Endothelial cell of umbilical vein (primary cell): ENCODE measurements around the gene SRGAP1. TPM values are rescaled to one million over a fixed set of nuclear protein-coding genes. Genes with fewer than 3 reads are reported as not detected.

Experiments used
- BruUV-seq: library from RNA; stranded (reverse); fragments of 400-500 nt; replicated peaks from 2 replicates; lab custom pipeline; 2021; lab: Mats Ljungman, UMichigan
- CTCF ChIA-PET: fragments of 300-600, 350-600 bp; sonication (Branson Sonifier 250); formaldehyde crosslinking; loops from one replicate; lab custom pipeline; 2021; ENCODE audit warnings: antibody characterized with exemption, inconsistent platforms; lab: Charles Lee
- POLR2A ChIA-PET: fragments of 300-600, 350-600 bp; sonication (Branson Sonifier 250); formaldehyde crosslinking; loops from one replicate; lab custom pipeline; 2021; ENCODE audit warnings: antibody characterized with exemption, inconsistent platforms; lab: Charles Lee
- DNase-seq: peaks from one replicate; pipeline ENCODE4 v3.0.0-alpha.2; 2011; ENCODE audit warnings: low read depth, low spot score
- FAIRE-seq: peaks from 2 replicates; lab custom pipeline; 2011; peaks lifted over from hg19 to GRCh38; lab: Jason Lieb, UNC
- H2AFZ ChIP-seq: 2 replicates; pipeline ENCODE4 v1.6.0; 2012; ENCODE audit warnings: low read depth, low read length, control low read depth, inconsistent platforms
- H3K27ac ChIP-seq: 2 replicates; pipeline ENCODE4 v1.5.1; 2011; ENCODE audit warnings: low read depth, mild to moderate bottlenecking, control low read depth, low read length, moderate library complexity; ENCODE audit not compliant: insufficient read depth
- H3K27me3 ChIP-seq, 2 experiments: 2 replicates each; pipeline versions ENCODE4 v1.6.0 to v1.6.1; 2011; ENCODE audit warnings: low read length in 2 of 2, mixed read lengths in 1 of 2; ENCODE audit not compliant: control insufficient read depth in 2 of 2, insufficient read depth in 2 of 2
- H3K36me3 ChIP-seq, 2 experiments: 2 replicates in 1 of 2; 3 replicates in 1 of 2; pipeline ENCODE4 v1.5.1; 2011; ENCODE audit warnings: low read length in 2 of 2, mild to moderate bottlenecking in 1 of 2, moderate library complexity in 1 of 2; ENCODE audit not compliant: control insufficient read depth in 2 of 2, insufficient read depth in 2 of 2; ENCODE audit errors: extremely low read depth in 1 of 2
- H3K4me1 ChIP-seq: 3 replicates; pipeline ENCODE4 v1.5.1; 2011; ENCODE audit warnings: mild to moderate bottlenecking, low read length; ENCODE audit not compliant: control insufficient read depth, insufficient read depth; ENCODE audit errors: extremely low read depth
- H3K4me2 ChIP-seq: 2 replicates; pipeline ENCODE4 v1.6.1; 2011; ENCODE audit warnings: low read length, control low read depth, mixed read lengths; ENCODE audit not compliant: insufficient read depth
- H3K4me3 ChIP-seq, 3 experiments: fragments of 200-600 bp in 1 of 3; sonication (generic), shearing (Covaris generic) in 1 of 3; replicated peaks in 1 of 3; 2 replicates each; pipeline ENCODE4 v1.5.1; 2011 to 2016; ENCODE audit warnings: control low read depth in 3 of 3, low read length in 3 of 3, mild to moderate bottlenecking in 2 of 3, inconsistent platforms in 1 of 3, low read depth in 1 of 3, moderate library complexity in 1 of 3; ENCODE audit not compliant: insufficient read depth in 1 of 3
- H3K79me2 ChIP-seq: 2 replicates; pipeline ENCODE4 v1.6.0; 2012; ENCODE audit warnings: low read length, inconsistent platforms; ENCODE audit not compliant: control insufficient read depth, insufficient read depth
- H3K9ac ChIP-seq: replicated peaks from 2 replicates; pipeline ENCODE3; 2011; ENCODE audit warnings: low read length, control low read depth; ENCODE audit not compliant: insufficient read depth; ENCODE audit errors: extremely low read depth
- H3K9me1 ChIP-seq: replicated peaks from 3 replicates; pipeline ENCODE4 v1.6.0; 2011; ENCODE audit warnings: mild to moderate bottlenecking, low read length; ENCODE audit not compliant: control insufficient read depth, insufficient read depth; ENCODE audit errors: extremely low read depth
- H3K9me3 ChIP-seq: replicated peaks from 2 replicates; pipeline ENCODE4 v1.5.1; 2012; ENCODE audit warnings: low read length, inconsistent platforms; ENCODE audit not compliant: control insufficient read depth, insufficient read depth
- H4K20me1 ChIP-seq: replicated peaks from 2 replicates; pipeline ENCODE3; 2011; ENCODE audit warnings: mild to moderate bottlenecking, low read length; ENCODE audit not compliant: control insufficient read depth, insufficient read depth; ENCODE audit errors: extremely low read depth
- CTCF ChIP-seq, 2 donors: IDR thresholded peaks; 1 replicate in 1 of 2; 2 replicates in 1 of 2; pipeline ENCODE4 v1.5.1; 2011; ENCODE audit warnings: low read length in 2 of 2, mild to moderate bottlenecking in 2 of 2, moderate library complexity in 2 of 2, control low read depth in 1 of 2, inconsistent platforms in 1 of 2, low read depth in 1 of 2; ENCODE audit not compliant: insufficient read depth in 1 of 2; ENCODE audit errors: extremely low read depth in 1 of 2
- EZH2 ChIP-seq: IDR thresholded peaks from 2 replicates; pipeline ENCODE4 v1.6.1; 2012; ENCODE audit warnings: borderline replicate concordance, low read depth, mild to moderate bottlenecking, moderate library complexity, low read length, inconsistent platforms; ENCODE audit not compliant: severe bottlenecking
- FOS ChIP-seq: IDR thresholded peaks from 2 replicates; pipeline ENCODE4 v1.6.1; 2011; ENCODE audit warnings: mild to moderate bottlenecking, low read length, moderate library complexity, borderline replicate concordance; ENCODE audit not compliant: insufficient read depth
- GATA2 ChIP-seq: IDR thresholded peaks from 2 replicates; pipeline ENCODE4 v1.7.0; 2011; ENCODE audit warnings: low read depth, mild to moderate bottlenecking, moderate library complexity, mixed read lengths, low read length; ENCODE audit not compliant: insufficient read length, insufficient read depth
- JUN ChIP-seq: IDR thresholded peaks from 2 replicates; pipeline ENCODE4 v1.6.1; 2011; ENCODE audit warnings: borderline replicate concordance, low read depth; ENCODE audit not compliant: insufficient read length, insufficient read depth
- MYC ChIP-seq: IDR thresholded peaks from one replicate; pipeline ENCODE4 v1.6.1; 2011; ENCODE audit warnings: mild to moderate bottlenecking, low read depth, low read length
- POLR2A ChIP-seq: IDR thresholded peaks from 2 replicates; pipeline ENCODE4 v1.6.1; 2012; ENCODE audit warnings: low read depth, mild to moderate bottlenecking, control low read depth, low read length
- POLR2AphosphoS5 ChIP-seq: IDR thresholded peaks from 2 replicates; pipeline ENCODE4 v1.6.1; 2012; ENCODE audit warnings: low read depth, mild to moderate bottlenecking, control low read depth, low read length, moderate library complexity; ENCODE audit not compliant: insufficient read depth
- dilution Hi-C: fragments of 300-500 bp; cut with MboI; formaldehyde crosslinking; loops from one replicate; pipeline ENCODE4 v1.15.0; 2019; ENCODE audit warnings: low sequenced_read_pairs; ENCODE audit not compliant: extremely low pct_ligation_motif_present
- intact Hi-C: fragments of 100-400 bp; cut with micrococcal nuclease; formaldehyde crosslinking; loops from one replicate; pipeline ENCODE4 v1.10.0; 2022
- polyA plus RNA-seq, 4 experiments: library from polyadenylated mRNA; depleted of rRNA in 3 of 4; stranded (reverse) in 3 of 4; unstranded in 1 of 4; fragments of >200 nt; gene quantifications; 2 replicates each; pipeline versions ENCODE4 v1.2.1 to v1.2.3, GENCODE V29; 2011 to 2012; ENCODE audit warnings: missing spikeins in 1 of 4
- total RNA-seq: library from RNA; stranded (reverse); gene quantifications from 2 replicates; pipeline ENCODE4 v1.2.3, GENCODE V29; 2021
- TF ChIP-seq, protein P1 (sequence below): IDR thresholded peaks from 2 replicates; pipeline ENCODE4 v1.6.1; 2011; ENCODE audit not compliant: insufficient read depth, insufficient read length

The SRGAP1 gene
- total and polyA plus RNA-seq, 2 donors (not counting 3 experiments of a cell fraction or from before 2014, with no cell fraction given): 4.9 to 16.3 TPM

GRCh38 chr12:64044191-64044590 is 199.7 kb downstream of the SRGAP1 start:
- TF ChIP-seq POLR2AphosphoS5 (no peak), POLR2A (no peak), JUN (no peak)
- ChIA-PET POLR2A (no interaction called here), CTCF (interaction anchor here (1.2 kb wide), 1 partner anchor 199 kb away, joined by 3 read pairs; the partner anchor contains the start of gene SRGAP1)
- no peaks in the 10 kb centered on the region for H3K27me3 ChIP-seq
- H3K27ac ChIP-seq: no peak overlapping the region
- H3K36me3 ChIP-seq: no peaks in the 10 kb centered on the region
- intact Hi-C loops (no loop called here), dilution Hi-C loops (no loop called here)
- no TSS peak for BruUV-seq
- no peak for DNase-seq
- no peaks in the 10 kb centered on the region for H3K9me3 ChIP-seq
- H3K9me1 ChIP-seq: no peaks in the 10 kb centered on the region
- H2AFZ ChIP-seq: no peak overlapping the region
- peaks cover 7% of the 10 kb centered on the region for H3K4me1 ChIP-seq
- FAIRE-seq: no peak
- no peak overlapping the region for H3K4me3 ChIP-seq
- H4K20me1 ChIP-seq: no peaks in the 10 kb centered on the region
- no peaks in the 10 kb centered on the region for H3K79me2 ChIP-seq
- H3K4me2 ChIP-seq: no peak overlapping the region
- no peak overlapping the region for H3K9ac ChIP-seq

DNA sequence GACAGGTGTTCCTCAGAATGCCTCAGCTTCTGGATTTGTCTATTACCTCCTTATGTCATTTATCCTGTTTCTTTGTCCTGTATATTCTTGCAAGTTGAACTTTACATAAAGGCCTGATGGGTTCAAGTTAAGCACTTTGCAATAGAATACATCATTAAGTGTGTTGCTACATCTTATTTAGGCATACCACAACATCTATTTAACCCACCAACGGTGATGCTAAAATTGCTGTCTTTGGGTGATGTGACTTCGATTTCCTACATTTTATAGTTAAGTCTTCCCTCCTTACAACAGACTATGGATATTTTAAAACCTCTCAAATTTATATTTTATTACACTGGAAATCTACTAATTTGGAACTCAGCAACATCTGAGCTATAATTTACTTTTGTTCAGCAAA is 206.6 kb downstream of the SRGAP1 start:
- H3K4me2 ChIP-seq: no peak overlapping the region
- BruUV-seq: no TSS peak
- DNase-seq: no peak
- H3K27ac ChIP-seq: no peak overlapping the region
- H3K4me3 ChIP-seq: no peak overlapping the region
- H3K79me2 ChIP-seq: no peaks in the 10 kb centered on the region
- no peaks in the 10 kb centered on the region for H3K36me3 ChIP-seq
- no peak overlapping the region for H3K9ac ChIP-seq
- ChIA-PET POLR2A (interaction anchor here (0.6 kb wide), 1 partner anchor 9 kb away, joined by 5 read pairs; no protein-coding TSS in a partner anchor), CTCF (interaction anchor here (1.0 to 2.6 kb wide), 2 partner anchors 11 to 212 kb away, joined by 3 to 8 read pairs; no protein-coding TSS in a partner anchor)
- H2AFZ ChIP-seq: no peak overlapping the region
- TF ChIP-seq GATA2: no peak
- TF ChIP-seq MYC: no peak
- TF ChIP-seq JUN: no peak
- no peak for TF ChIP-seq FOS
- TF ChIP-seq POLR2A: no peak
- TF ChIP-seq, protein P1, sequence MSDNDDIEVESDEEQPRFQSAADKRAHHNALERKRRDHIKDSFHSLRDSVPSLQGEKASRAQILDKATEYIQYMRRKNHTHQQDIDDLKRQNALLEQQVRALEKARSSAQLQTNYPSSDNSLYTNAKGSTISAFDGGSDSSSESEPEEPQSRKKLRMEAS: no peak
- TF ChIP-seq EZH2: no peak
- TF ChIP-seq CTCF (IDR thresholded peaks at IDR 0.05; ENCODE audit: extremely low read depth in 1 of 2, insufficient read depth in 1 of 2, low read depth in 1 of 2, low read length in 2 of 2): no peak
- TF ChIP-seq POLR2AphosphoS5: no peak
- H3K27me3 ChIP-seq: no peaks in the 10 kb centered on the region
- dilution Hi-C loops (no loop called here), intact Hi-C loops (no loop called here)
- H3K9me3 ChIP-seq: no peaks in the 10 kb centered on the region
- H4K20me1 ChIP-seq: no peaks in the 10 kb centered on the region
- FAIRE-seq: no peak
- H3K9me1 ChIP-seq: no peaks in the 10 kb centered on the region
- H3K4me1 ChIP-seq: no peaks in the 10 kb centered on the region
